Astrocyte of the spinal cord (primary cell): Measurements from ENCODE around the gene A1CF.

ENCODE experiments used
- DNase-seq: peaks from one replicate; pipeline ENCODE4 v3.0.0; 2011; ENCODE audit warnings: low read depth, low spot score
- H3K4me3 ChIP-seq: 2 replicates; pipeline ENCODE4 v1.5.1; 2011; ENCODE audit warnings: low read depth, mild to moderate bottlenecking, low read length, moderate library complexity
- CTCF ChIP-seq: IDR thresholded peaks from 2 replicates; pipeline ENCODE4 v1.5.1; 2012; ENCODE audit warnings: low read depth, mild to moderate bottlenecking, low read length, inconsistent platforms
- in situ Hi-C: cut with HindIII; loops from 2 replicates; pipeline ENCODE4 v1.10.0; 2017; ENCODE audit warnings: low sequenced_read_pairs

The A1CF gene

GRCh38 chr10:50824782-50825181 lies 60.6 kb downstream of the A1CF start:
- in situ Hi-C loops, result no loop called here
- no peak overlapping the region for H3K4me3 ChIP-seq
- no peak for TF ChIP-seq CTCF
- no peak for DNase-seq

- in situ Hi-C loops, result no loop called here
- no peak overlapping the region for H3K4me3 ChIP-seq
- TF ChIP-seq CTCF, result no peak
- no peak for DNase-seq
These were observed 61.6 kb downstream of the A1CF start for GRCh38 chr10:50823789-50824188.

- no peak overlapping the region for H3K4me3 ChIP-seq
- peak; percentile 6 for DNase-seq
- no peak for TF ChIP-seq CTCF
- in situ Hi-C loops, result no loop called here
These were observed 75.8 kb downstream of the A1CF start for GRCh38 chr10:50809596-50809995.

GRCh38 chr10:50807851-50808776 lies 77.3 kb downstream of the A1CF start:
- in situ Hi-C loops, result no loop called here
- TF ChIP-seq CTCF, result no peak
- peak; percentile 39 for DNase-seq
- no peak overlapping the region for H3K4me3 ChIP-seq

GRCh38 chr10:50805981-50806622 lies 79.3 kb downstream of the A1CF start:
- peak; percentile 5 for DNase-seq
- TF ChIP-seq CTCF, result no peak
- no peak overlapping the region for H3K4me3 ChIP-seq
- in situ Hi-C loops, result no loop called here

GRCh38 chr10:50799595-50799994 lies 85.8 kb downstream of the A1CF start:
- TF ChIP-seq CTCF, result no peak
- in situ Hi-C loops, result no loop called here
- no peak for DNase-seq
- H3K4me3 ChIP-seq, result no peak overlapping the region
